GM23338 (cell line): ENCODE data around the gene SPPL2A. TPM values are rescaled to one million over a fixed set of nuclear protein-coding genes. Genes with fewer than 3 reads are reported as not detected.

Source experiments
- ATAC-seq: fragments of 200-7000 bp; cut with Tn5 transposase; 3 replicates; pipeline ENCODE4 v1.9.1; 2020
- DNase-seq: peaks from one replicate; pipeline ENCODE4 v3.0.0-alpha.2; 2015; ENCODE audit warnings: low spot score
- H2AFZ ChIP-seq: fragments of 200-600 bp; sonication (generic); 2 replicates; pipeline ENCODE4 v1.8.0; 2016; ENCODE audit warnings: antibody characterized with exemption, mild to moderate bottlenecking, moderate library complexity
- H3F3A ChIP-seq: fragments of 200-600 bp; sonication (generic); replicated peaks from 2 replicates; pipeline ENCODE4 v1.8.0; 2017; ENCODE audit warnings: antibody characterized with exemption, mixed run types, low read depth
- H3K27ac ChIP-seq: fragments of 200-600 bp; sonication (generic); 2 replicates; pipeline ENCODE4 v1.6.1; 2016; ENCODE audit warnings: low read depth
- H3K27me3 ChIP-seq: fragments of 200-600 bp; sonication (generic); 2 replicates; pipeline ENCODE4 v1.8.0; 2016; ENCODE audit warnings: mild to moderate bottlenecking, mixed run types, moderate library complexity; ENCODE audit not compliant: insufficient read depth
- H3K36me3 ChIP-seq: fragments of 200-600 bp; sonication (generic); 2 replicates; pipeline ENCODE4 v1.8.0; 2016; ENCODE audit warnings: mild to moderate bottlenecking; ENCODE audit not compliant: insufficient read depth
- H3K4me1 ChIP-seq: fragments of 200-600 bp; sonication (generic); 2 replicates; pipeline ENCODE4 v1.8.0; 2016; ENCODE audit warnings: mild to moderate bottlenecking, moderate library complexity; ENCODE audit not compliant: insufficient read depth
- H3K4me2 ChIP-seq: fragments of 200-600 bp; sonication (generic); 2 replicates; pipeline ENCODE4 v1.7.1; 2017; ENCODE audit warnings: mixed run types
- H3K4me3 ChIP-seq: fragments of 200-600 bp; sonication (generic); 2 replicates; pipeline ENCODE4 v1.6.1; 2016; ENCODE audit warnings: mixed run types
- H3K79me2 ChIP-seq: fragments of 200-600 bp; sonication (generic); replicated peaks from 2 replicates; pipeline ENCODE4 v1.8.0; 2017; ENCODE audit warnings: mild to moderate bottlenecking; ENCODE audit not compliant: insufficient read depth
- H3K9me2 ChIP-seq: fragments of 200-600 bp; sonication (generic); 2 replicates; pipeline ENCODE4 v1.8.0; 2017; ENCODE audit not compliant: insufficient read depth
- H4K20me1 ChIP-seq: fragments of 200-600 bp; sonication (generic); replicated peaks from 2 replicates; pipeline ENCODE4 v1.8.0; 2017; ENCODE audit warnings: mild to moderate bottlenecking; ENCODE audit not compliant: insufficient read depth
- H3K27ac Mint-ChIP-seq: 2 replicates; pipeline ENCODE4 v1.8.0; 2020; ENCODE audit warnings: inconsistent platforms, mild to moderate bottlenecking, moderate library complexity, mixed read lengths
- H3K27me3 Mint-ChIP-seq: 3 replicates; pipeline ENCODE4 v1.8.0; 2022; ENCODE audit warnings: low read depth, mild to moderate bottlenecking, moderate library complexity, mixed read lengths, inconsistent platforms; ENCODE audit not compliant: insufficient read depth, poor library complexity
- H3K36me3 Mint-ChIP-seq: 3 replicates; pipeline ENCODE4 v1.8.0; 2021; ENCODE audit warnings: low read depth, mild to moderate bottlenecking, inconsistent platforms, moderate library complexity, mixed read lengths
- H3K4me1 Mint-ChIP-seq: 3 replicates; pipeline ENCODE4 v1.8.0; 2020; ENCODE audit warnings: mild to moderate bottlenecking, inconsistent platforms, mixed read lengths
- H3K4me3 Mint-ChIP-seq: 3 replicates; pipeline ENCODE4 v1.8.0; 2021; ENCODE audit warnings: moderate library complexity, mild to moderate bottlenecking, inconsistent platforms, mixed read lengths
- H3K9me3 Mint-ChIP-seq: 3 replicates; pipeline ENCODE4 v1.8.0; 2020; ENCODE audit warnings: moderate library complexity, mild to moderate bottlenecking, inconsistent platforms, mixed read lengths
- CREB1 ChIP-seq: fragments of 250-450 bp; sonication (Bioruptor Pico); IDR thresholded peaks from 2 replicates; pipeline ENCODE4 v1.5.0; 2020; ENCODE audit warnings: low read depth, mild to moderate bottlenecking, moderate library complexity
- EZH2 ChIP-seq: fragments of 200-600 bp; sonication (generic); IDR thresholded peaks from one replicate; pipeline ENCODE4 v1.8.0; 2017; ENCODE audit warnings: antibody characterized with exemption, mild to moderate bottlenecking, low read depth; ENCODE audit not compliant: unreplicated experiment
- EZH2phosphoT487 ChIP-seq: fragments of 200-600 bp; sonication (generic); IDR thresholded peaks from one replicate; pipeline ENCODE4 v1.8.1; 2018; ENCODE audit warnings: antibody characterized with exemption; ENCODE audit not compliant: unreplicated experiment
- JUNB ChIP-seq: IDR thresholded peaks from one replicate; pipeline ENCODE4 v1.6.1; 2016; ENCODE audit warnings: antibody characterized with exemption; ENCODE audit not compliant: unreplicated experiment
- NANOG ChIP-seq: IDR thresholded peaks from 2 replicates; pipeline ENCODE4 v1.6.1; 2016; ENCODE audit warnings: antibody characterized with exemption, borderline replicate concordance
- POLR2AphosphoS5 ChIP-seq: IDR thresholded peaks from 2 replicates; pipeline ENCODE4 v1.6.1; 2016; ENCODE audit warnings: antibody characterized with exemption, low read depth
- STAT1 ChIP-seq: IDR thresholded peaks from one replicate; pipeline ENCODE4 v1.6.1; 2016; ENCODE audit warnings: antibody characterized with exemption; ENCODE audit not compliant: unreplicated experiment
- ZNF114 ChIP-seq: fragments of 250-450 bp; sonication (Bioruptor Pico); IDR thresholded peaks from 2 replicates; pipeline ENCODE4 v1.5.0; 2020; ENCODE audit warnings: mild to moderate bottlenecking, moderate library complexity
- polyA plus RNA-seq: library from polyadenylated mRNA; unstranded; fragments of >200 nt; fragmentation: Nextera tagmentation; extraction: Ambion mirVana; gene quantifications from 2 replicates; pipeline ENCODE4 v1.2.1, GENCODE V29; 2016
- total RNA-seq: library from RNA; depleted of rRNA; stranded (reverse); fragments of >200 nt; shearing (Covaris generic); gene quantifications from 2 replicates; pipeline ENCODE4 v1.2.3, GENCODE V29; 2014
- TF ChIP-seq, protein P1 (sequence below), 2 experiments: fragments of 200-600 bp in 1 of 2; sonication (generic) in 1 of 2; conservative IDR thresholded peaks; 2 replicates each; pipeline versions ENCODE4 v1.5.1 to v1.6.1; 2016 to 2017; ENCODE audit warnings: antibody characterized with exemption in 2 of 2, low read depth in 2 of 2, mild to moderate bottlenecking in 2 of 2, moderate library complexity in 1 of 2
- TF ChIP-seq, protein P2 (sequence below): IDR thresholded peaks from one replicate; pipeline ENCODE4 v1.6.1; 2018; ENCODE audit warnings: antibody characterized with exemption; ENCODE audit not compliant: unreplicated experiment
- TF ChIP-seq, protein P3 (sequence below): IDR thresholded peaks from 2 replicates; pipeline ENCODE4 v1.6.1; 2016; ENCODE audit warnings: antibody characterized with exemption
- TF ChIP-seq, protein P4 (sequence below): fragments of 250-450 bp; sonication (Bioruptor Pico); IDR thresholded peaks from 2 replicates; pipeline ENCODE4 v1.5.0; 2020; ENCODE audit warnings: mild to moderate bottlenecking, moderate library complexity

The SPPL2A gene
- total and polyA plus RNA-seq, 2 experiments from 2014 or later: 10.9 to 24.1 TPM

DNA sequence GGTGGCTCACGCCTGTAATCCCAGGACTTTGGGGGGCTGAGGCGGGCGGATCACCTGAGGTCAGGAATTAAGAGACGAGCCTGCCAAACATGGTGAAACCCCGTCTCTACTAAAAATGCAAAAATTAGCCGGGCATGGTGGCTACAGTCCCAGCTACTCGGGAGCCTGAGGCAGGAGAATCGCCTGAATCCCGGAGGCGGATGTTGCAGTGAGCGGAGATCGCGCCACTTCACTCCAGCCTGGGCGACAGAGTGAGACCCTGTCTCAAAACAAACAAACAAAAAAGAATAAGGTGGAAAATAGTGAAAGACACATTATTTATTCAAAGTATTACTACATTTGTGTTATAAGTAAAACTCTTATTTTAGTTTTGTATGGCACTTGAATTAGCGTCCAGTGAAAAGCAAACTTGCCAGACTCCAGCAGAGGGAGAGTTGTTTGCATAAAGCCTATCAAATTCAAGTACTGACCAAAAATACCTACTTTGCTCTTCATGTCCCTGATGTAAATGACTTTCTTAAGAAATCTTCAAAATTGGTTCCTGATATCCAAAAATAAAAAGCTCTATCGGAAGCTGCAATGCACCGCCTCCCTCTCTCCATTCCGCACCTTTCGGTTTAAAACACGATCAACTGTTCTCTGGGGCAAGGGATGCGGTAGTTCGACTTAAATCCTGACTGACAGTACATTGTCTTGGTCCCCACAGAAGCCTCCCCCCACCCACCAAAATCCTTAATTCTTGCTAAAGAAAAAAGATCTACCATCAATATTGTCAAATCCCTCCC lies 80.1 kb downstream of the SPPL2A start (continued):
- TF ChIP-seq, protein P1, sequence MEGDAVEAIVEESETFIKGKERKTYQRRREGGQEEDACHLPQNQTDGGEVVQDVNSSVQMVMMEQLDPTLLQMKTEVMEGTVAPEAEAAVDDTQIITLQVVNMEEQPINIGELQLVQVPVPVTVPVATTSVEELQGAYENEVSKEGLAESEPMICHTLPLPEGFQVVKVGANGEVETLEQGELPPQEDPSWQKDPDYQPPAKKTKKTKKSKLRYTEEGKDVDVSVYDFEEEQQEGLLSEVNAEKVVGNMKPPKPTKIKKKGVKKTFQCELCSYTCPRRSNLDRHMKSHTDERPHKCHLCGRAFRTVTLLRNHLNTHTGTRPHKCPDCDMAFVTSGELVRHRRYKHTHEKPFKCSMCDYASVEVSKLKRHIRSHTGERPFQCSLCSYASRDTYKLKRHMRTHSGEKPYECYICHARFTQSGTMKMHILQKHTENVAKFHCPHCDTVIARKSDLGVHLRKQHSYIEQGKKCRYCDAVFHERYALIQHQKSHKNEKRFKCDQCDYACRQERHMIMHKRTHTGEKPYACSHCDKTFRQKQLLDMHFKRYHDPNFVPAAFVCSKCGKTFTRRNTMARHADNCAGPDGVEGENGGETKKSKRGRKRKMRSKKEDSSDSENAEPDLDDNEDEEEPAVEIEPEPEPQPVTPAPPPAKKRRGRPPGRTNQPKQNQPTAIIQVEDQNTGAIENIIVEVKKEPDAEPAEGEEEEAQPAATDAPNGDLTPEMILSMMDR (conservative IDR thresholded peaks at IDR 0.05; ENCODE audit: low read depth in 2 of 2): no peak
- TF ChIP-seq JUNB (no peak), POLR2AphosphoS5 (no peak), CREB1 (no peak), EZH2 (no peak)

DNA sequence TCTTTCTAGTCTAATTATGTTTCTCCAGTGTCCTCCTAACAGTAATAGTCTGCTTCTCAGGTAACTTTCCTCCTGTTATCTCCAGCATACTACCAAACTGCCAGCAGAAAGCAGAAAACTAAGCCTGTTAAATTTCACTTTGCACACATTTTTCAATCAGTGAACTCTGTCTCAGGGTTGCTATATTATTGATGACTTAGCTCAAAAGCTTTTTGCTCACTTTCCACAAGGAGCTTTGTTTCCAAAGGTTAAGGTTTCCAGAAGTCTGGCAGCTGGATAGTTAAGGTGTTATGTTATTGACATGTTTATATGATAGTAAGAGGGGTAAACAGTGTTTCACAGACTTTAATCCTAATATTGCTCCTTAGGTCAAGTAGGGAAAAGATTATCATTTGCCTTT lies 84.0 kb downstream of the SPPL2A start:
- DNase-seq (no peak), ATAC-seq (no peak)
- H3F3A ChIP-seq: peaks cover 8% of the 10 kb centered on the region
- H3K4me3 ChIP-seq: no peak overlapping the region
- no peaks in the 10 kb centered on the region for H3K27me3 ChIP-seq
- H3K4me1 ChIP-seq: peaks cover 11% of the 10 kb centered on the region; the same call in 1 of the 2 replicates
- H3K9me3 Mint-ChIP-seq: no peaks in the 10 kb centered on the region; the same call in 2 of the 3 replicates
- H3K9me2 ChIP-seq: no peaks in the 10 kb centered on the region
- H3K36me3 Mint-ChIP-seq: peaks cover 17% of the 10 kb centered on the region; the same call in 2 of the 3 replicates
- H4K20me1 ChIP-seq: peaks cover 31% of the 10 kb centered on the region
- no peaks in the 10 kb centered on the region for H3K36me3 ChIP-seq
- no peak overlapping the region for H3K4me2 ChIP-seq
- H3K27ac ChIP-seq: no peak overlapping the region
- H3K79me2 ChIP-seq: peaks cover 95% of the 10 kb centered on the region
- no peak overlapping the region for H3K27ac Mint-ChIP-seq
- no peak overlapping the region for H2AFZ ChIP-seq
- H3K4me1 Mint-ChIP-seq: peaks cover 7% of the 10 kb centered on the region
- H3K4me3 Mint-ChIP-seq: no peak overlapping the region
- H3K27me3 Mint-ChIP-seq: peaks cover 7% of the 10 kb centered on the region
- TF ChIP-seq STAT1 (no peak), POLR2AphosphoS5 (no peak), ZNF114 (CRISPR knock-in tag) (no peak), NANOG (no peak), JUNB (no peak), EZH2phosphoT487 (no peak)
- TF ChIP-seq, protein P2, sequence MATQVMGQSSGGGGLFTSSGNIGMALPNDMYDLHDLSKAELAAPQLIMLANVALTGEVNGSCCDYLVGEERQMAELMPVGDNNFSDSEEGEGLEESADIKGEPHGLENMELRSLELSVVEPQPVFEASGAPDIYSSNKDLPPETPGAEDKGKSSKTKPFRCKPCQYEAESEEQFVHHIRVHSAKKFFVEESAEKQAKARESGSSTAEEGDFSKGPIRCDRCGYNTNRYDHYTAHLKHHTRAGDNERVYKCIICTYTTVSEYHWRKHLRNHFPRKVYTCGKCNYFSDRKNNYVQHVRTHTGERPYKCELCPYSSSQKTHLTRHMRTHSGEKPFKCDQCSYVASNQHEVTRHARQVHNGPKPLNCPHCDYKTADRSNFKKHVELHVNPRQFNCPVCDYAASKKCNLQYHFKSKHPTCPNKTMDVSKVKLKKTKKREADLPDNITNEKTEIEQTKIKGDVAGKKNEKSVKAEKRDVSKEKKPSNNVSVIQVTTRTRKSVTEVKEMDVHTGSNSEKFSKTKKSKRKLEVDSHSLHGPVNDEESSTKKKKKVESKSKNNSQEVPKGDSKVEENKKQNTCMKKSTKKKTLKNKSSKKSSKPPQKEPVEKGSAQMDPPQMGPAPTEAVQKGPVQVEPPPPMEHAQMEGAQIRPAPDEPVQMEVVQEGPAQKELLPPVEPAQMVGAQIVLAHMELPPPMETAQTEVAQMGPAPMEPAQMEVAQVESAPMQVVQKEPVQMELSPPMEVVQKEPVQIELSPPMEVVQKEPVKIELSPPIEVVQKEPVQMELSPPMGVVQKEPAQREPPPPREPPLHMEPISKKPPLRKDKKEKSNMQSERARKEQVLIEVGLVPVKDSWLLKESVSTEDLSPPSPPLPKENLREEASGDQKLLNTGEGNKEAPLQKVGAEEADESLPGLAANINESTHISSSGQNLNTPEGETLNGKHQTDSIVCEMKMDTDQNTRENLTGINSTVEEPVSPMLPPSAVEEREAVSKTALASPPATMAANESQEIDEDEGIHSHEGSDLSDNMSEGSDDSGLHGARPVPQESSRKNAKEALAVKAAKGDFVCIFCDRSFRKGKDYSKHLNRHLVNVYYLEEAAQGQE: no peak
- TF ChIP-seq, protein P3, sequence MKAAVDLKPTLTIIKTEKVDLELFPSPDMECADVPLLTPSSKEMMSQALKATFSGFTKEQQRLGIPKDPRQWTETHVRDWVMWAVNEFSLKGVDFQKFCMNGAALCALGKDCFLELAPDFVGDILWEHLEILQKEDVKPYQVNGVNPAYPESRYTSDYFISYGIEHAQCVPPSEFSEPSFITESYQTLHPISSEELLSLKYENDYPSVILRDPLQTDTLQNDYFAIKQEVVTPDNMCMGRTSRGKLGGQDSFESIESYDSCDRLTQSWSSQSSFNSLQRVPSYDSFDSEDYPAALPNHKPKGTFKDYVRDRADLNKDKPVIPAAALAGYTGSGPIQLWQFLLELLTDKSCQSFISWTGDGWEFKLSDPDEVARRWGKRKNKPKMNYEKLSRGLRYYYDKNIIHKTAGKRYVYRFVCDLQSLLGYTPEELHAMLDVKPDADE: no peak
- TF ChIP-seq, protein P4, sequence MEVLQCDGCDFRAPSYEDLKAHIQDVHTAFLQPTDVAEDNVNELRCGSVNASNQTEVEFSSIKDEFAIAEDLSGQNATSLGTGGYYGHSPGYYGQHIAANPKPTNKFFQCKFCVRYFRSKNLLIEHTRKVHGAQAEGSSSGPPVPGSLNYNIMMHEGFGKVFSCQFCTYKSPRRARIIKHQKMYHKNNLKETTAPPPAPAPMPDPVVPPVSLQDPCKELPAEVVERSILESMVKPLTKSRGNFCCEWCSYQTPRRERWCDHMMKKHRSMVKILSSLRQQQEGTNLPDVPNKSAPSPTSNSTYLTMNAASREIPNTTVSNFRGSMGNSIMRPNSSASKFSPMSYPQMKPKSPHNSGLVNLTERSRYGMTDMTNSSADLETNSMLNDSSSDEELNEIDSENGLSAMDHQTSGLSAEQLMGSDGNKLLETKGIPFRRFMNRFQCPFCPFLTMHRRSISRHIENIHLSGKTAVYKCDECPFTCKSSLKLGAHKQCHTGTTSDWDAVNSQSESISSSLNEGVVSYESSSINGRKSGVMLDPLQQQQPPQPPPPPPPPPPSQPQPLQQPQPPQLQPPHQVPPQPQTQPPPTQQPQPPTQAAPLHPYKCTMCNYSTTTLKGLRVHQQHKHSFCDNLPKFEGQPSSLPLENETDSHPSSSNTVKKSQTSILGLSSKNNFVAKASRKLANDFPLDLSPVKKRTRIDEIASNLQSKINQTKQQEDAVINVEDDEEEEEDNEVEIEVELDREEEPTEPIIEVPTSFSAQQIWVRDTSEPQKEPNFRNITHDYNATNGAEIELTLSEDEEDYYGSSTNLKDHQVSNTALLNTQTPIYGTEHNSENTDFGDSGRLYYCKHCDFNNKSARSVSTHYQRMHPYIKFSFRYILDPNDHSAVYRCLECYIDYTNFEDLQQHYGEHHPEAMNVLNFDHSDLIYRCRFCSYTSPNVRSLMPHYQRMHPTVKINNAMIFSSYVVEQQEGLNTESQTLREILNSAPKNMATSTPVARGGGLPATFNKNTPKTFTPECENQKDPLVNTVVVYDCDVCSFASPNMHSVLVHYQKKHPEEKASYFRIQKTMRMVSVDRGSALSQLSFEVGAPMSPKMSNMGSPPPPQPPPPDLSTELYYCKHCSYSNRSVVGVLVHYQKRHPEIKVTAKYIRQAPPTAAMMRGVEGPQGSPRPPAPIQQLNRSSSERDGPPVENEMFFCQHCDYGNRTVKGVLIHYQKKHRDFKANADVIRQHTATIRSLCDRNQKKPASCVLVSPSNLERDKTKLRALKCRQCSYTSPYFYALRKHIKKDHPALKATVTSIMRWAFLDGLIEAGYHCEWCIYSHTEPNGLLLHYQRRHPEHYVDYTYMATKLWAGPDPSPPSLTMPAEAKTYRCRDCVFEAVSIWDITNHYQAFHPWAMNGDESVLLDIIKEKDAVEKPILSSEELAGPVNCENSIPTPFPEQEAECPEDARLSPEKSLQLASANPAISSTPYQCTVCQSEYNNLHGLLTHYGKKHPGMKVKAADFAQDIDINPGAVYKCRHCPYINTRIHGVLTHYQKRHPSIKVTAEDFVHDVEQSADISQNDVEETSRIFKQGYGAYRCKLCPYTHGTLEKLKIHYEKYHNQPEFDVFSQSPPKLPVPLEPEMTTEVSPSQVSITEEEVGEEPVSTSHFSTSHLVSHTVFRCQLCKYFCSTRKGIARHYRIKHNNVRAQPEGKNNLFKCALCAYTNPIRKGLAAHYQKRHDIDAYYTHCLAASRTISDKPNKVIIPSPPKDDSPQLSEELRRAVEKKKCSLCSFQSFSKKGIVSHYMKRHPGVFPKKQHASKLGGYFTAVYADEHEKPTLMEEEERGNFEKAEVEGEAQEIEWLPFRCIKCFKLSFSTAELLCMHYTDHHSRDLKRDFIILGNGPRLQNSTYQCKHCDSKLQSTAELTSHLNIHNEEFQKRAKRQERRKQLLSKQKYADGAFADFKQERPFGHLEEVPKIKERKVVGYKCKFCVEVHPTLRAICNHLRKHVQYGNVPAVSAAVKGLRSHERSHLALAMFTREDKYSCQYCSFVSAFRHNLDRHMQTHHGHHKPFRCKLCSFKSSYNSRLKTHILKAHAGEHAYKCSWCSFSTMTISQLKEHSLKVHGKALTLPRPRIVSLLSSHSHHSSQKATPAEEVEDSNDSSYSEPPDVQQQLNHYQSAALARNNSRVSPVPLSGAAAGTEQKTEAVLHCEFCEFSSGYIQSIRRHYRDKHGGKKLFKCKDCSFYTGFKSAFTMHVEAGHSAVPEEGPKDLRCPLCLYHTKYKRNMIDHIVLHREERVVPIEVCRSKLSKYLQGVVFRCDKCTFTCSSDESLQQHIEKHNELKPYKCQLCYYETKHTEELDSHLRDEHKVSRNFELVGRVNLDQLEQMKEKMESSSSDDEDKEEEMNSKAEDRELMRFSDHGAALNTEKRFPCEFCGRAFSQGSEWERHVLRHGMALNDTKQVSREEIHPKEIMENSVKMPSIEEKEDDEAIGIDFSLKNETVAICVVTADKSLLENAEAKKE: no peak
